WTC11 (cell line): ENCODE measurements around the gene MESD.

Source experiments
- ARID4B ChIP-seq: sonication (generic); formaldehyde crosslinking; IDR thresholded peaks from 2 replicates; pipeline ENCODE4 v1.8.0; 2023; ENCODE audit warnings: missing genetic modification reagents, mild to moderate bottlenecking, borderline replicate concordance
- CREB1 ChIP-seq: sonication (generic); formaldehyde crosslinking; IDR thresholded peaks from 2 replicates; pipeline ENCODE4 v1.8.0; 2023; ENCODE audit warnings: mild to moderate bottlenecking, missing genetic modification reagents
- CREM ChIP-seq: sonication (generic); formaldehyde crosslinking; IDR thresholded peaks from 2 replicates; pipeline ENCODE4 v1.8.1; 2022; ENCODE audit warnings: mild to moderate bottlenecking, missing genetic modification reagents, moderate library complexity
- CTCF ChIP-seq: fragments of 200-600 bp; IDR thresholded peaks from 2 replicates; pipeline ENCODE4 v1.8.0; 2022; ENCODE audit warnings: antibody characterized with exemption
- E2F4 ChIP-seq: sonication (generic); formaldehyde crosslinking; IDR thresholded peaks from 2 replicates; pipeline ENCODE4 v1.8.1; 2022; ENCODE audit warnings: low read depth, mild to moderate bottlenecking, moderate library complexity, missing genetic modification reagents, borderline replicate concordance
- ELF4 ChIP-seq: sonication (generic); formaldehyde crosslinking; IDR thresholded peaks from 2 replicates; pipeline ENCODE4 v1.8.1; 2022; ENCODE audit warnings: low read depth, mild to moderate bottlenecking, moderate library complexity, missing genetic modification reagents
- IRF1 ChIP-seq: sonication (generic); formaldehyde crosslinking; IDR thresholded peaks from 2 replicates; pipeline ENCODE4 v1.8.0; 2023; ENCODE audit warnings: missing genetic modification reagents
- JUN ChIP-seq: sonication (generic); formaldehyde crosslinking; IDR thresholded peaks from 2 replicates; pipeline ENCODE4 v1.8.0; 2023; ENCODE audit warnings: mild to moderate bottlenecking, missing genetic modification reagents
- NR3C1 ChIP-seq: sonication (generic); formaldehyde crosslinking; conservative IDR thresholded peaks from 2 replicates; pipeline ENCODE4 v1.8.1; 2023; ENCODE audit warnings: low read depth, mild to moderate bottlenecking, missing genetic modification reagents
- SP1 ChIP-seq: sonication (generic); formaldehyde crosslinking; conservative IDR thresholded peaks from 2 replicates; pipeline ENCODE4 v1.8.1; 2022; ENCODE audit warnings: missing genetic modification reagents
- TEAD4 ChIP-seq: sonication (generic); formaldehyde crosslinking; IDR thresholded peaks from 2 replicates; pipeline ENCODE4 v1.8.0; 2022; ENCODE audit warnings: mild to moderate bottlenecking, missing genetic modification reagents

- TF ChIP-seq CTCF, result no peak
- no peak for TF ChIP-seq CREB1
- TF ChIP-seq CREM, result no peak
- TF ChIP-seq JUN (CRISPR knock-in tag), result no peak
- TF ChIP-seq E2F4 (CRISPR knock-in tag), result no peak
- TF ChIP-seq TEAD4 (CRISPR knock-in tag), result no peak
- no peak for TF ChIP-seq ELF4 (CRISPR knock-in tag)
- no peak for TF ChIP-seq ARID4B (CRISPR knock-in tag)
- no peak for TF ChIP-seq IRF1 (CRISPR knock-in tag)
- no peak for TF ChIP-seq NR3C1
- TF ChIP-seq SP1 (CRISPR knock-in tag), result no peak
Measured at GRCh38 chr15:81008312-81008711, 18.7 kb upstream of the MESD start.
